Left lung (tissue), 10 donors: ENCODE results near the gene PLEKHG3. TPM values are rescaled to one million over a fixed set of nuclear protein-coding genes. Genes with fewer than 3 reads are reported as not detected.

Experiments used
- ATAC-seq: fragments of 200-7000 bp; cut with Tn5 transposase; one replicate; pipeline ENCODE4 v1.9.1; 2020; ENCODE audit warnings: moderate library complexity
- DNase-seq, 4 donors: peaks; one replicate each; pipeline ENCODE4 v3.0.0-alpha.2; 2013 to 2020
- H3K27ac ChIP-seq, 2 donors: fragments of 200-600 bp; sonication (generic) in 1 of 2; one replicate each; pipeline versions ENCODE4 v1.5.0 to v1.8.0; 2020 to 2021
- H3K27me3 ChIP-seq, 2 donors: fragments of 200-600 bp; sonication (generic) in 1 of 2; one replicate each; pipeline versions ENCODE4 v1.5.0 to v1.8.0; 2020 to 2021
- H3K36me3 ChIP-seq, 2 donors: fragments of 200-600 bp; sonication (generic) in 1 of 2; one replicate each; pipeline versions ENCODE4 v1.5.0 to v1.8.0; 2020 to 2021
- H3K4me1 ChIP-seq, 2 donors: fragments of 200-600 bp; one replicate each; pipeline ENCODE4 v1.8.0; 2021
- H3K4me3 ChIP-seq, 2 donors: fragments of 200-600 bp; sonication (generic) in 1 of 2; one replicate each; pipeline versions ENCODE4 v1.5.0 to v1.8.0; 2020 to 2021; ENCODE audit warnings: mild to moderate bottlenecking in 1 of 2
- H3K9me3 ChIP-seq, 2 donors: fragments of 200-600 bp; sonication (generic) in 1 of 2; one replicate each; pipeline versions ENCODE4 v1.5.0 to v1.8.0; 2020 to 2021
- CTCF ChIP-seq, 2 donors: fragments of 200-600 bp; sonication (generic) in 1 of 2; IDR thresholded peaks; one replicate each; pipeline versions ENCODE4 v1.5.0 to v1.8.0; 2021; ENCODE audit warnings: antibody characterized with exemption in 2 of 2
- intact Hi-C, 2 donors: fragments of 100-400 bp; cut with DNase I; formaldehyde crosslinking; loops; one replicate each; pipeline versions ENCODE4 v1.11.2 to v1.14.2; 2022
- polyA plus RNA-seq, 6 donors: library from polyadenylated mRNA; unstranded; fragments of 120-200 nt; gene quantifications; one replicate each; pipeline ENCODE4 v1.2.1, GENCODE V29; 2013; ENCODE audit not compliant: insufficient read length in 6 of 6
- total RNA-seq, 2 donors: library from RNA; stranded (reverse); fragmentation: NEBNext Ultra II Directional; extraction: Animal tissue kit (Norgen Biotek cat#: 25700); gene quantifications; one replicate each; pipeline ENCODE4 v1.2.1, GENCODE V29; 2021
- donor health status: DM: no; HTN: yes; CAD: no.
- donor health status: DM: no; HTN: no; CAD: no.

The PLEKHG3 gene
- total and polyA plus RNA-seq, 8 donors, result 31.9 to 67.3 (median 56.0) TPM

DNA sequence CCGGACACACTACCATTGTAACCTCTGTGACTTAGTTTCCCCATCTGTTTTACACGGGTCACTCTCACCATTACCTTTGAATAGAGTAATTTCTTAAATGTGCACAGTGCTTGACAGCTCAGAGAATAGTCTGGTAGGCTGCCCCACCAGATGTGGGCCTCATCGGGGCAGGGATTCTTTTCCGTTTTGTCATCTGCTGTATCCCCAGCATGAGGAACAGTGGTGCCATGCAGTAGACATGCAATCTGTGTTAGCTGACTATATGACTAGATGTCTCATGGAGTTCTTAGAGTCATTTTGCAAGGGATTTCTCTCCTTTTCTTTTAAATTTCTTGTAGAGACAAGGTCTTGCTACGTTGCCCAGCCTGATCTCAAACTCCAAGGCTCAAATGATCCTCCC is 44.9 kb upstream of the PLEKHG3 start:
- intact Hi-C loops, result no loop called here
- H3K36me3 ChIP-seq, result no peaks in the 10 kb centered on the region
- H3K4me3 ChIP-seq, result no peak overlapping the region
- H3K27me3 ChIP-seq, result no peaks in the 10 kb centered on the region
- DNase-seq (no peak), ATAC-seq (no peak)
- peaks cover 0 to 18% of the 10 kb centered on the region in 2 donors for H3K4me1 ChIP-seq
- no peaks in the 10 kb centered on the region for H3K9me3 ChIP-seq
- no peak for TF ChIP-seq CTCF (IDR thresholded peaks at IDR 0.05)
- no peak overlapping the region for H3K27ac ChIP-seq

DNA sequence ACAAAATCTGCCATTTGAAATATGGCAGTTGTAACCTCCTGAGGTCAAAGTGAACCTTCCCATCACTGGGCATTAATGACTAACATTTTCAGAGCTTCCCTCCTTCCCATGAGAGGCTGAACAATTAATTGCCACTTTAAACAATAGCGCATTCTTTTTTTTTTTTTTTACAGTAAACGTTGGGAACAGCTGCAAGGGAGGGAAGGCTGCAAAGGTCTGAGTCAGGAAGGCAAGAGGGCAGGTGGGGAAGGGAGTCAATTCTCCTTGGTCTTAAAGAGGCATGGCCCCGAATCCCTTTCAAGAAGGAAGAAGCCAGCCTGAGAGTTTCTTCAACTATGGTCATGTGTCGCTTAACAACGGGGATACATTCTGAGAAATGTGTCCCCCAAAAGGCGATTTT is 41.0 kb upstream of the PLEKHG3 start:
- intact Hi-C loops, result no loop called here
- no peak for ATAC-seq
- Histone ChIP-seq H3K27me3 (no peaks in the 10 kb centered on the region), H3K4me3 (no peak overlapping the region), H3K27ac (no peak overlapping the region), H3K4me1 (no peaks in the 10 kb centered on the region), H3K36me3 (no peaks in the 10 kb centered on the region), H3K9me3 (no peaks in the 10 kb centered on the region)
- no peak for TF ChIP-seq CTCF (IDR thresholded peaks at IDR 0.05)
- DNase-seq, result no peak

DNA sequence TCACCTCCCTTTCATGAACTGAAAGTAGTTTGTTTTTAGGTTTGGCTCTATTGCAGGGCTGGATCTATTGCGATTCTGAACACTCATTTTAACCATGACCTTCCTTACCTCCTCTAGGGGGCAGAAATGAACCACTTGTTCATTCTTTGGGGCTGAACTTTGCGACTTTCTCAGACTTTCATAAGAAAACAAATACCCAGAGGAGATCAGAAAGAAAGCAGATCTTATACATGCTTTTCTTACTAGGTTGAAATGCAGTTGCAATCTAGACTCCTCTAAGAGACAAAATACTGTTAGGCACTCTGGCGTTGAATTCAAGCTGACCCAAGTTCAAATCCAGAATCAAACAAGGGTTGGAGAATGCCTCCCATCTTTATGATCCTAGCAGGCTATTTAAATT is 32.6 kb upstream of the PLEKHG3 start:
- no peaks in the 10 kb centered on the region for H3K9me3 ChIP-seq
- DNase-seq, result peak in 2 of 4 donors; percentile 57 to 79
- ATAC-seq, result peak; percentile 81
- H3K4me1 ChIP-seq, result peaks cover 0 to 34% of the 10 kb centered on the region in 2 donors
- H3K4me3 ChIP-seq, result no peak overlapping the region
- H3K27me3 ChIP-seq, result no peaks in the 10 kb centered on the region
- H3K36me3 ChIP-seq, result no peaks in the 10 kb centered on the region
- no peak overlapping the region for H3K27ac ChIP-seq
- TF ChIP-seq CTCF (IDR thresholded peaks at IDR 0.05), result peak; percentile 51 to 52
- intact Hi-C loops, result loop anchor here in 1 of 2 donors (5.0 kb wide), 1 partner anchor 91 kb away; no protein-coding TSS in a partner anchor

- Histone ChIP-seq H3K9me3 (no peaks in the 10 kb centered on the region), H3K4me1 (peaks cover 0 to 34% of the 10 kb centered on the region in 2 donors), H3K27me3 (no peaks in the 10 kb centered on the region), H3K36me3 (no peaks in the 10 kb centered on the region), H3K4me3 (no peak overlapping the region), H3K27ac (peak overlapping the region in 1 of 2 donors; percentile 85)
- no peak for ATAC-seq
- TF ChIP-seq CTCF (IDR thresholded peaks at IDR 0.05), result no peak
- intact Hi-C loops, result loop anchor here in 1 of 2 donors (5.0 kb wide), 1 partner anchor 89 kb away; no protein-coding TSS in a partner anchor
- no peak for DNase-seq
Observed at GRCh38 chr14:64673316-64673715, 30.9 kb upstream of the PLEKHG3 start.

DNA sequence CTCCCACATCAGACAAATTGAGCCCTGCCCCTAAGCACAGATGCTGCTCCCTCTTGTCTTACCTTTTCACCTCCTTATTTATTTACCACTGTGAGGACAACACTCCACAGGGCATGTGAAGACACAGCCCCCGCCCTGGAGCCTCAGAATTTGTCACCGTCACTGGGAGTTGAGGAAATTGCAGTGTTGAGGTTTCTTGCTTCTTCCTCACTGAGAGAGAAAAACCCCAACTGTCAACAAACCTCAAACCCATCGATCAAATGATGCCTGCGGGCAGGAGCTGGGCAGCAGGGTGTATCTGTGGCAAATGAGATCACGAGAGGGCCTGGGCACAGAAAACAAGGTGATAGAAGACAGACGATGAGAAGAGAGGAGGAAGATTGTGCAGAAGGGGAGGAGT is 30.5 kb upstream of the PLEKHG3 start:
- no peaks in the 10 kb centered on the region for H3K9me3 ChIP-seq
- H3K27ac ChIP-seq, result peak overlapping the region in 1 of 2 donors; percentile 85
- TF ChIP-seq CTCF (IDR thresholded peaks at IDR 0.05), result no peak
- DNase-seq, result peak in 1 of 4 donors; percentile 71
- ATAC-seq, result peak; percentile 7
- peaks cover 0 to 34% of the 10 kb centered on the region in 2 donors for H3K4me1 ChIP-seq
- no peak overlapping the region for H3K4me3 ChIP-seq
- no peaks in the 10 kb centered on the region for H3K27me3 ChIP-seq
- intact Hi-C loops, result loop anchor here in 1 of 2 donors (5.0 kb wide), 1 partner anchor 89 kb away; no protein-coding TSS in a partner anchor
- H3K36me3 ChIP-seq, result no peaks in the 10 kb centered on the region
